Stimulated activated CD8-positive, alpha-beta memory T cell treated with anti-CD3 and anti-CD28 coated beads, Interleukin-15, amount 100 ng/mL, for 4 hours (primary cell): ENCODE results near the gene ZC3H10.
A peak's percentile ranks its signal among the peaks of the same experiment; 100 is the strongest.
"Not testable (repeated sequence)": the region's sequence is repeated elsewhere in the genome, so short reads cannot be mapped to it uniquely, and the experiment has no call there.

Source experiments
- DNase-seq, 2 donors: peaks; one replicate each; pipeline ENCODE4 v3.0.0-alpha.2; 2020; ENCODE audit warnings: low read depth in 2 of 2

The ZC3H10 gene

DNA sequence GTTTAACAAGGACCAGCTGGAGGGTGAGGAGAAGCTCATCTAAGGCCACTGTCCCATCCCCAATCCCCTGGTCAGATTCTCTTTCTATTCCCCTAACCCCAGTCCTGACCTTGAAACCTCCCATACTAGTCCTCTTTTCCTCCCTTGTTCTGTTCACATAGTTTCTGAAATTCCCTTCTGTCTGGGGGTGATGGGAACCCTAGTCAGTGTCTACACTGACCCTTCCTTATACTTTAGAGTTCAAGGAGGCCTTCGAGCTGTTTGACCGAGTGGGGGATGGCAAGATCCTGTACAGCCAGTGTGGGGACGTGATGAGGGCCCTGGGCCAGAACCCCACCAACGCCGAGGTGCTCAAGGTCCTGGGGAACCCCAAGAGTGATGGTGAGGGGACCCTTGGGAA is 36.8 kb downstream of the ZC3H10 start:
- no peak for DNase-seq

DNA sequence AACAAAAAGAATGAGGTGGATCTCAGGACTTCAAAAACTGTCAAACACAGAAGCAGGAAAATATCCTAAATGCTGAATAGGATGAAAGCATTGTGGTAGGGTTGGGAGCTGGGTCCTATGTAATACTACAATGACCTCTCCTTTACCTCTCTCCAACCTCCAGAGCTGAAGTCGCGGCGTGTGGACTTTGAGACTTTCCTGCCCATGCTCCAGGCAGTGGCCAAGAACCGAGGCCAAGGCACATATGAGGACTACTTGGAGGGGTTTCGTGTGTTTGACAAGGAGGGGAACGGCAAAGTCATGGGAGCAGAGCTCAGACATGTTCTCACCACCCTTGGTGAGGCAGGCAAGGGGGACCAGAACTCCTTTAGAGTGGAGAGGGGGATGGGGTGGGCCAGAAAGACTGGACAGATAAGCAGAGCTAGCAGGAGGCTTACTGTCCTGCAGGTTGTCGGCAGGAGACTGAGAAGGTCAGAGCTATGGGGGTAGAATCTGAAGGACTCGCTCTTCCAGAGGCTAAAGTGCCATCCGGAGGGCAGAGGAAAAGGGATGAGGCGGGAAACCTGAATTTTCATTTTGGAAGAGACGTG is 37.3 kb downstream of the ZC3H10 start:
- DNase-seq: no peak

DNA sequence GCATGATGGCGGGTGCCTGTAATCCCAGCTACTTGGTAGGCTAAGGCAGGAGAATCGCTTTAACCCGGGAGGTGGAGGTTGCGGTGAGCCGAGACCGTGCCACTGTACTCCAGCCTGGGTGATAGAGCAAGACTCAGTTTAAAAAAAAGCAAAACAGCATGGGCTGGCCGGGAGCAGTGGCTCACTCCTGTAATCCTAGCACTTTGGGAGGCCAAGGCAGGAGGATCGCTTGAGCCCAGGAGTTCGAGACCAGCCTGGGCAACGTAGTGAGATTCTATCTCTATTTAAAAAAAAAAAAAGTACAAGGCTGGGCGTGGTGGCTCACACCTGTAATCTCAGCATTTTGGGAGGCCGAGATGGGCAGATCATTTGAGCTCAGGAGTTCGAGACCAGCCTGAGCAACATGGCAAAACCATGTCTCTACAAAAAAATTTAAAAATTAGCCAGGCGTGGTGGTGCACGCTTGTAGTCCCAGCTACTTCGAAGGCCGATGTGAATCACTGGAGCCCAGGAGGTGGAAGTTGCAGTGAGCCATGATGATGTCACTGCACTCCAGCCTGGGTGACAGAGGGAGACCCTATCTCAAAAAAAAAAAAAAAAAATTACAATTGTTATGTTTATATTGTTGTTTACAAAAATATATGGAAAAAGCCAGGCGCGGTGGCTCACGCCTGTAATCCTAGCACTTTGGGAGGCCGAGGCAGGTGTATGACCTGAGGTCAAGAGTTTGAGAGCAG is 38.6 kb downstream of the ZC3H10 start:
- not testable (repeated sequence) for DNase-seq

DNA sequence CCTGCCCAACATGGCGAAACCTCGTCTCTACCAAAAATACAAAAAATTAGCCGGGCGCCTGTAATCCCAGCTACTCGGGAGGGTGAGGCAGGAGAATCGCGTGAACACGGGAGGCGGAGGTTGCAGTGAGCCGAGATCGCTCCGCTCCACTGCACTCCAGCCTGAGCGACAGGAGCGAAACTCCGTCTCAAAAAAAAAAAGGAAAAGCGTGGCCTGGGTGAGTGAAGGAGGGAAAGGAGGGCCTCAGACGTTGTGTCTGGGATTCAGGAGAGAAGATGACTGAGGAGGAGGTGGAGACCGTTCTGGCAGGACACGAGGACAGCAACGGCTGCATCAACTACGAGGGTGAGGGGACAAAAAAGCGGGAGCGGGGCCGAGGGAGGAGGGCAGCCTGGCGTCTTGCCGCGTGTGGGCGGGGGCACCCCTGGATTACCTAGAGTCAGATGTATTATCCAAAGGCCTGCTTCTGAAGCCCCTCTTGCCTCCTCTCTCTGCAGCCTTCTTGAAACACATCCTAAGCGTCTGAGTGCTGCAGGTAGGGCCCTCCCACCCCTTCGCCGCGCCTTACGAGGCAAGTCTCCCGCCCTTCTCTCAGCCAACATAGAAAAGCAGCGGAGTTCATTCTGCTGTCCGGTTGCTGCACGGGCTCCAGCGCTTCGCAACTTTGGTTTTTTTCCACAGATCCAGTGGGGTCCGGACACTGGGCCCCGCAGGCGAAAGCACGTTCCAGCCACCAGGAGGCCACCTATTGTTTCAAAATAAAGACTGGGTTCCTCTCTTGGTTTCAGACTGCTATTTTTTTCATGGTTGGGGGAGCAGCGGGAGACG is 39.3 kb downstream of the ZC3H10 start:
- peak in 1 of 2 donors; percentile 4 for DNase-seq

DNA sequence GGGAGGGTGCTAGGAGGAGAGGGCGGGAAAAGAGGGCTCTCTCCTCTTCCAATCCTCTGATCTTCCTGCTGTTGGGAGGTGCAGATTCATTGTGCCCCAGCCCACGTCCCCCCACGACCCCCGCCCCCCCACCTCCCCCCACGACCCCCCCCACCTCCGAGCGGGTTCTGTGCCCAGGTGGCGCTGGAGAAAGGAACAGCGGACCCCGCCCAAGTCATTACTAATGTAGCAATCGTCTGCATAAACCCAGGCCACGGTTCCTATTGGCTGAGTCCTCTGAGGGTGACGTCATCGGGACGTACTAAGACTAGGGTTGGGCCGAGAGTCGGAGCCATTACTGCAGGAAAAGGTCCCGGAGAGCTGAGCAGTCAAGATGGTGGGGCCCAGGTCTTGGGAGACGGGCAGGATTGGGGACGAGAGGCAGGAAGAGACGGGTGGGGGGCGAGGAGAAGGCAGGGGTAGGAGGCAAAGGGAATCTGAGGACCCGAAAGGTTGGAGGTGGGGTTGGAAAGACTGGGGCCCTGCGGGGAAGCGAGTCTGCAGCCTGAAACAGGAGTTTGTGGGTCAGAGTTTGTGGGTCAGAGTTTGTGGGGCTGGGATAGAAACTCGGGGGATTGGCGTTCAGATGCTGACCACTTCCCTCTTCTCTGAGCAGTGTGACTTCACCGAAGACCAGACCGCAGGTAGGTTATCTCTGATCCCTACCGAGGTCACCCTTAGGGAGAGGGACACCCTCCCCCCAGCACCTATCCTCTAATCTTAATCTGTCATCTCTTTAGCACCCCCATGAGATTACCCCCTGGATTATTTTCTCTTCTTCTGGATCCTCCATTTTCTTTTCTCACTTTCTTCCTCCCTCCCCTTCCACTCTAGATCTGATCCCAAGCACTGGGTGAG is 40.2 kb downstream of the ZC3H10 start, which contains the start of gene MYL6:
MYL6 (plus strand) TSS at position 331 of the 897 bp plus-strand sequence; CDS start at position 374, 43 bp downstream.
- peak; percentile 67 to 87 for DNase-seq

DNA sequence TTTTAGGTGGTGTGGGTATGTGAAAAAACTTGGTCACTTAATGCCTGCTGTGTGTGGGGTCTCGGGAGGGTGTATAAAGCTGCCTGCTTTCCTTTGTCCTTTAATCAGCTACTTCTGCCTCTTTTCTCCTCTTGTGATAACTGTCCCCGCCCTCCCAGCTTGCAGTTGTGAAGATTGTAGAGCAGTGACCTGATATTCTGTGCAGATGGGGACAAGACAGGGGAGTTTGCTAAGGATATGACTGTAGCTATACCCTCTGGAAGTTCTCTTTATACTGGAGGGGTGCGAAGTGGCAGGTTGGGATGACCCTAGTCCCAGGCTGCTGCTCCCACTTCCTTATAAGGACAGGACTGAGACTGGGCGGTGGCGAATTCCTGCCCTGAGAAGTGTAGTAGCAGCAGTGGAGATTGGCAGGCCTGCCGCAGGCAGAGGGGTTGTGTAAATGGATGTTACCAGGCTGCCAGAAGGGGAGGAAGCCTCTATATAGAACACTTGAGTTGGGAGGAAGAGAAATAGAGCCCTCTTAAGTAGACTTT is 40.9 kb downstream of the ZC3H10 start:
- no peak for DNase-seq

DNA sequence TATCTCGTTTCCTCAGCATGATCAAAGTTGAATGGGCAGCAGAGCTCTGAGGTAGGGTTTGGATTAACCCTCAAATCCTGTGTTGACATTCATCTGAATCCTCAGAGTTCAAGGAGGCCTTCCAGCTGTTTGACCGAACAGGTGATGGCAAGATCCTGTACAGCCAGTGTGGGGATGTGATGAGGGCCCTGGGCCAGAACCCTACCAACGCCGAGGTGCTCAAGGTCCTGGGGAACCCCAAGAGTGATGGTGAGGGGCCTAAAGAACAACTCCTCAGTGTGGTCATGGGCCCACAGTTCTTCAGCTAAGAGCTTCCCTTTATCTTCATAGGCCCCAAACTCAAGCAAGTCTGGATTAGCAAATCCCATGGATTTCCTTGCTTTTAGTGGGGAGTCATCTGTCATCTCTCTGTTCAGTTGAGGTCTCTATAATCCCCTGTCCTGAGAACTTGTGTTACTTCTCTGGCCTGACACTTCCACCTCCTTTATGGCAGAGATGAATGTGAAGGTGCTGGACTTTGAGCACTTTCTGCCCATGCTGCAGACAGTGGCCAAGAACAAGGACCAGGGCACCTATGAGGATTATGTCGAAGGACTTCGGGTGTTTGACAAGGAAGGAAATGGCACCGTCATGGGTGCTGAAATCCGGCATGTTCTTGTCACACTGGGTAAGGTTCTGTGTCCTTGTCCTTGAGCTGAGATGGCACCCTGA is 41.6 kb downstream of the ZC3H10 start:
- no peak for DNase-seq

DNA sequence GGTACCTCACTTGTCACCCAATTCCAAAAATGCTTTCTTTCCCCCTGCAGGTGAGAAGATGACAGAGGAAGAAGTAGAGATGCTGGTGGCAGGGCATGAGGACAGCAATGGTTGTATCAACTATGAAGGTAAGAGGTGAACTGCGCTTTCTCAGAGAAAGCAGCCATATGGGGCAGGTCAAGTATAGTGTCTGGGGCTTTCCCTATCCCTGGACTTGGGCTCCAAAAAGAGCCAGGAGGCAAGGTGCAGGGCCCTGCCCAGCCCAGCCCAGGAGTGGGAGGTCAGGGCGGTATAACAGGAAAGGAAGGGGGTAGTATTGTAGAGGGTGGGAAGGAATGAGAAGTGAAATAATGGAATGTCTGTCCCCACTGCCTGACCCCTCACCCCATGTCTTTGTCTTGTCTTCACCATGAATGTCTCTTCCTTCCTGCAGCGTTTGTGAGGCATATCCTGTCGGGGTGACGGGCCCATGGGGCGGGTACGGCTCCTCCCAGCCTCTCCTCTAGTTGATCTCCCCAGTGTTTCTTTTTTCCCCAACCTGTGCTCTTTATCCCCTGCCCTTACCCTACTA is 42.2 kb downstream of the ZC3H10 start:
- peak; percentile 16 to 24 for DNase-seq

DNA sequence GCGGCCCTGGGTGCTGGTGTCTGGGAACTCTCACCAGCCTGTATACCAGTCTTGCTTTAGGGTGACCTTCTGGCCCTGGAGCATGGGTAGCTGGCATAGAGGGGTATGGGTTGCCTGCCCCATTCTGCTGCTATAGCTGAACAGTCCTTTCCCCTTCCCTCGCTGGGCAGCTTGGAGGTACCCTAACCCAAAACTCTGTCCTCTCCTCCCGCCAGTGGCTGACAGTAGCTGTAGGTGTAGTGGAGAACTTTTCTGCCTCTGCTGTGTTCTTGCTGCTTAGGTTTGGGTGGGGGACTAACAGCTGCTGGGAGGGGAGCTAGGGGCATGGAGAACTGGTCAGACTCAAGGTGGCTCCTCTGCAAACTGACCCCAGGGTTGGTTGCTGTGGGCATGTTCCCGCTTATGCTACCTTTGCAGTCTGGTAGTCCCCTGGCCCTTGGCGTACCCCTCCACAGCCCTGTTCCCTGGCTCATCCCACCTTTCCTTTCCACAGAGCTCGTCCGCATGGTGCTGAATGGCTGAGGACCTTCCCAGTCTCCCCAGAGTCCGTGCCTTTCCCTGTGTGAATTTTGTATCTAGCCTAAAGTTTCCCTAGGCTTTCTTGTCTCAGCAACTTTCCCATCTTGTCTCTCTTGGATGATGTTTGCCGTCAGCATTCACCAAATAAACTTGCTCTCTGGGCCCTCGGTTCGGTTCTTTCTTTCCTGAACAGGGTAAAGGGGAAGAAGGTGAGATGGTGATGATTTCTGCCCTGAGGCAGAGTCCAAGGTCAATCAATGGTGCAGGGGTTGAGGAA is 43.0 kb downstream of the ZC3H10 start:
- DNase-seq: no peak

DNA sequence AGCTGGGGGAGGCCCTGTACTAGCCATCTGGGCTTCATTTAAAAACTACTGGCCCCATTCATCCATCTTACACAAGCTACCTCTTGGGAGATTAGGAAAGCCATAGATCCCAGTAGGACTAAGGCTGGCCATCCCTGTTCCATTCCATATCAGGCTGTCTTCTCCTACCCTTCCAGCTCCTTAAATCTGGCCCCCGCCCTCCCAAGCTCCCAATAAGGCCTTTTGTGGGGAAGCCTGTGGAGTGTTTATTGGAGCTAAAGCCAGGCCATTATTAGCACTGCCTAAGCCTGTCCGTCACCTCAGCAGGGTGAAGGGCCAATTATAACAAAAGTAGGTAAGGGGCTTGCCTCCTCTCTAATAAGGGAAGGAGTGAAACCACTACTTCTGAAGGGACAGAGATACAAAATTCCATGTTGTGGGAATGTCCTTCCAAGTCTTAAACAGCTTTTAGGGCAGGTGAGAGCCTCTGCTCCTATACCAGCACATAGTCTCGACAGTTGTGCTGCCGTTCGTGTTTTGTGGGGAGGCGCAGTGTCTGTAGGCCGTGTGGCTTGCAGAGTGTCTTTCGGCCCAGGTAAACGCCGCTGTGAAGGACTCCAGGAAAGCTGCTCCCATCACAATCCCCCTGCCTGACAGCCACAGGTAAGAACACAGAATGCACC is 43.8 kb downstream of the ZC3H10 start:
- DNase-seq: no peak

DNA sequence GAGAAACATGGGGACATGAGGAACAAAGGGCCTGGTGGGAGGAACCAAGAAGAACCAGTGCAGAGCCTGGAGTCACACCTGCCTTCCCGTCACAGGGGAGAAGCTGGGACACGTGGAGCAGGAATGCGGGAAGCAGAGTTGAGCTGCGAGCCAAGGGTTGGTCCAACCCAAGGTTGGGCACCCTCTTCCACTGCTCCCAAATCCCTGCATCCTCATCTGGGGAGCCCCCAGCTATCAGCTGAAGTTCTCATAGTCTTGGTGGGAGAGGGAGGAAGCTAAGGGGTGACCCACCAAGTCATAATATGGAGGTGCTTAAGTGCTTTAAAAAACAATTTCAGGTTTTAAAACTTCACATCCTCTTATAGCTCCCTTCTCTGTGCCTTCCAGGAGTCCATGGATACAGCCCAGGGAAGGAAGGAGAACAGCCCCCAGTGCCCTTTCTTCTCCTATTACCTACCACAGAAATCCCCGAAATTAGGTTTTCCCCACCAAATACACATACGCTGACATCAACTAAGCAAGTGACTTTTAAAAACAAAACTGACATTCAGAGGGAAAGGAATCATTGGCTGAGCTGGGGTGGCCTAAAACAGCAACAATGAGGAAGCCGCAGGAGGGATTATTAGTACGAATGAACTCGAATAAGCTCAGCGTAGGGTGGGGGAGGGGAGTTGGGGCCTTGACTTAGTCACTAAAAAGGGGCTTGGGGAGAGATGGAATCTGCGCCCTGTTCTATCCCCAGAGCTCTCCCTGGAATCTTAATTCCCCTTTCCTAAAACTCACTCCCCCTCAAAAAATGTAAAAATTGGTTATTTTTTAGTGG is 44.6 kb downstream of the ZC3H10 start:
- no peak for DNase-seq

DNA sequence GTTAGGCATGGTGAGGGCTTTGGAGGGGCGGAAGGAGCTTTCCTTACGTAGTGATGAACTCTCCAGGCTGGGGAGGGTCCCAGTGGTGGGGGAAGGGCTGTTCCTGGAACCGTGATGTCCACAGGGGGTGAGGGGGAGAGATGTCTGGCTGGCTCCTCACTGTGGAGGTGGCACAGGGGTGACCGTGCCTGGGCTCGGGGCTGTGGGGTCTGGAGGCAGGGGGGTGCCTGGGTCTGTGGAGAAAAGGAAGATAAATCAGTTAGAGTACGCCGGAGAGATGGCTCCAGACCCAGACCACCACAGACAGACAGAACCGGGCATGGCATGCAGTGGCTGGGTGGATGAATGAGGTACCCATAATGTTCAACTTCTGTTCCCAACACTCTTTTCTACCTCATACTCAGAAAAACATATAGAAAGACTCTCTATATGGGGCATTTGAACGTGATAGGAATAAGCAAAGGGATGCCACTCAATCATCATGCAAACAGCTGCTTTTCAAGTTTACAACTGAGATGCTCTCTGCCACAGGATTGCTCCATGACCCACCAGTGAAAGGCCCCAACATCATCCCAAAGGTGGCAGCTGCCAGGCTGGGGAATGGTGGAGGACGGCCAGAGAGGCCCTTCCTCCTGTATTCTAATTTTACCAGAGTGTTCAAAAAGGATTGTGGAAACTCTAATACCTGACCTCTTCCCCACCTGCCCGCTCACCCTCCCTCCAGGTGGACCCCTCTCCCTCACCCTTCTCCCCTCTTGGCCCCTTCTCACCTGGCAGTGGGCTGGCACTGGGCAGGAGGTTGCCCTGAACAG is 45.7 kb downstream of the ZC3H10 start:
- DNase-seq: no peak

DNA sequence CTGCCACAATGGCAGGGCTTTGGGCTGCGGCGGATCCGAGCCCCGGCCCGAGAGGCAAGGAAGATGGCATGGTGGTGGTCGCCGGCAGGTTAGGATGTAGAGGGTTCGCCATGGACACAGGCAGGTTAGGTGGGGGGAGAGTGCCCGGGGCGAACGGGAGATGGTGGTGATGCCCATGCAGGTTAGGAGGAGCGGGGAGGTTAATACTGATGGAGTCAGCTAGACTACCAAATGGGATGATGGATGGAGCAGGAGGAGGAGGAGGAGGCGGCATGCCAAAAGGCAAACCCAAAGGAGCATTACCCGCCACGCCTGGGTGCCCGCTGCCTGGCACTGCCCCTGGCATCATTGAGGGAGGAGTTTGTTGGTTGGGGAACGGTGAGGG is 46.3 kb downstream of the ZC3H10 start:
- DNase-seq: no peak

DNA sequence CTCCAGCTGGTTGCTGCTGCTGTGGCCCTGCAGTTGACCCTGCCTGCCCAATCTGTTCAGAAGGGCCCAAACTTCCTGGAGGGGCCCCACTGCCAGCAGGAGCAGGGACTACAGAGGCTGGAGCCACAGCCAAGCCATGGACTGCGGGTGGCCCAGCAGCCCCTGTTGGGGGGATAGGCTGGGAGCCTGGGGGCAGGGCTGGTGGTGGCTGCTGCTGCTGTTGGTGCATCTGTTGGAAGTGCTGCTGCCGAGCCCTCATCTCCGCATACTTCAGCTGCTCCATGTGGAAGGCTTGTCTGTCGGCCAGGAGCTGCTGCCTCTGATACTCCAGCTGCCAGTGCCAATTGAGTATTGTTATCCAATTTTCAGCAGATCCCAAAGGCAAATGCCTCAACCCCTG is 47.3 kb downstream of the ZC3H10 start:
- no peak for DNase-seq

DNA sequence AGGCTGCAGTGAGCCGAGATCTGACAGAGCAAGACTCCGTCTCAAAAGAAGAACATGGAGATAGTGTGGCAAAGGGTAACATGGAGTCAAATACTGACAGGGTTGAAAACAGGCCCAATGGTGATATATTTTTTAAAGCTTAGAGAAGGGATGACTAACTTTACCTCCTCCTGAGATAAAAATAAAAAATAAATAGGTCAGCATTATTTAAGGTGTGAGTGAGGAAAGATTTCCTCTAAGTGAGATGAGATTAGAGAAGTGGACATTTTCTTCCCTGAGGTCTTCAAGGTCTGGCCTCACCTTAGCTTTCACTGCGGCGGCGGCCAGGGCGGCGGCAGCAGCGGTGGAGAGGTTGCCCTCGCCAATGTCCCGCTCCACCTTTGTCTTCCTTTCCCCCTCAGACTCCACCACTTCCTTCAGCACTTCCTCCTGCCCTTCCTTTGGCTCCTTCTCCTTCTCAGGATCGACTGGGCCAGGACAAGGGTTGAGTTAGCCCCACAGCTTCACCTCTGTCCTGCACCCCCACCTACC is 51.2 kb downstream of the ZC3H10 start:
- no peak for DNase-seq

DNA sequence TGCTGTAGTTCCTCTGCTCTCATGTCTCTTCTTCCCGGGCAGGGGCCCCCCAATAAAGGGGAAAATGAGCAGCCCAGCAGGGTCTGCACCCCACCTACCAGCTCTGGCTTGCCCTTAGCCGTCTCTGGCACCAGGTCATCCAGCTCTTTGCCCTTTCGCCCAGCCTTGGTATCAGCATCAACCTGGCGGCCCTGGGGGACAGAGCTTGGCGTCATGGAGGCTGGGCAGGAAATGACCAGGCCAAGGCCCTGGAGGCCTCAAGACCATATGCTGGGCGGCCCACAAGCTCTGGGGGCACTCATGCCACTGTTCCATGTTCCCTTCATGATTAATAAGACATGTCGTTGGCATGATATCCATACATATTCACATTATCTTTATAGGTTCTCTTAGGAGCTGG is 54.8 kb downstream of the ZC3H10 start:
- no peak for DNase-seq
